Suprapubic skin (tissue), 4 donors: ENCODE data around the gene PLCG2. TPM values are rescaled to one million over a fixed set of nuclear protein-coding genes. Genes with fewer than 3 reads are reported as not detected.
"Not testable (repeated sequence)": the region's sequence is repeated elsewhere in the genome, so short reads cannot be mapped to it uniquely, and the experiment has no call there.

Experiments used
- DNase-seq, 2 donors: peaks; one replicate each; pipeline ENCODE4 v3.0.0-alpha.2; 2019; ENCODE audit warnings: low spot score in 2 of 2
- H3K27ac ChIP-seq: fragments of 200-600 bp; sonication (generic); one replicate; pipeline ENCODE4 v1.5.1; 2019
- H3K27me3 ChIP-seq: fragments of 200-600 bp; sonication (generic); one replicate; pipeline ENCODE4 v1.5.1; 2019
- H3K36me3 ChIP-seq: fragments of 200-600 bp; sonication (generic); one replicate; pipeline ENCODE4 v1.5.1; 2019
- H3K4me1 ChIP-seq: fragments of 200-600 bp; sonication (generic); one replicate; pipeline ENCODE4 v1.5.1; 2019
- H3K4me3 ChIP-seq: fragments of 200-600 bp; sonication (generic); one replicate; pipeline ENCODE4 v1.5.1; 2019; ENCODE audit warnings: mild to moderate bottlenecking
- H3K9me3 ChIP-seq: fragments of 200-600 bp; sonication (generic); one replicate; pipeline ENCODE4 v1.5.1; 2019
- EP300 ChIP-seq: sonication (generic); formaldehyde crosslinking; IDR thresholded peaks from one replicate; pipeline ENCODE4 v1.6.1; 2017; ENCODE audit warnings: antibody characterized with exemption
- POLR2A ChIP-seq, 2 donors: fragments of 450-650 bp; IDR thresholded peaks; one replicate each; pipeline ENCODE4 v1.6.1; 2017; ENCODE audit warnings: antibody characterized with exemption in 2 of 2, mild to moderate bottlenecking in 2 of 2, moderate library complexity in 2 of 2
- POLR2AphosphoS5 ChIP-seq, 3 donors: sonication (generic); formaldehyde crosslinking; IDR thresholded peaks; one replicate each; pipeline ENCODE4 v1.6.1; 2017; ENCODE audit warnings: antibody characterized with exemption in 3 of 3
- WGBS: methylation state at CpG from one replicate; pipeline ENCODE4 v1.1.5; 2018; 5-methylcytosine and 5-hydroxymethylcytosine counted together
- total RNA-seq, 4 donors: library from RNA; depleted of rRNA; stranded (reverse); fragments of >200 nt; gene quantifications; one replicate each; pipeline ENCODE4 v1.1.0, GENCODE V29; 2016
- TF ChIP-seq, protein P1 (sequence below), 2 donors: fragments of 200-600 bp in 1 of 2; fragments of 450-650 bp in 1 of 2; sonication (generic) in 1 of 2; IDR thresholded peaks; one replicate each; pipeline ENCODE4 v1.5.1; 2016 to 2019; ENCODE audit warnings: antibody characterized with exemption in 2 of 2, mild to moderate bottlenecking in 1 of 2, moderate library complexity in 1 of 2

PLCG2 gene
- total RNA-seq, 4 donors from 2014 or later: 6.5 to 24.1 (median 10.5) TPM

DNA sequence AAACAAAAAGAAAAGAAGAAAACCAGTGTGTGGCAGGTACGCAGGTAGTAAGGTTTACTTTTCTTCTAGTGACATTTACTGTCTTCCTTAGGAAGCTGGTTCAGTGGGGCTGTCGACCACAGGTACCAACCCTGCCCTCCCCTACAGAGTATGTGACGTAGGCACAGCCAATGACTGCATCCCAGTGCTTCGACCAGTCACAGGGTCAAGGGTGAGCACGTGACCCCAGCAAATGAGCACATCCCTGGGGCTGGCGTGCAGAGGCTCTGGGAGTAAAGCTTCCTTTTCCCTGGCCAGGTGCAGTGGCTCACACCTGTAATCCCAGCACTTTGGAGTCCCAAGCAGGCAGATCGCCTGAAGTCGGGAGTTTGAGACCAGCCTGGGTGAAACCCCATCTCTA lies 38.9 kb upstream of the PLCG2 start:
- no peaks in the 10 kb centered on the region for H3K27me3 ChIP-seq
- 75% methylated on average over 8 of the region's 8 CpGs for WGBS
- H3K9me3 ChIP-seq: no peaks in the 10 kb centered on the region
- peaks cover 11% of the 10 kb centered on the region for H3K4me1 ChIP-seq
- H3K36me3 ChIP-seq: no peaks in the 10 kb centered on the region
- no peak for DNase-seq
- no peak overlapping the region for H3K27ac ChIP-seq
- TF ChIP-seq POLR2AphosphoS5 (IDR thresholded peaks at IDR 0.05) (no peak), POLR2A (IDR thresholded peaks at IDR 0.05) (no peak), EP300 (no peak)
- TF ChIP-seq, protein P1, sequence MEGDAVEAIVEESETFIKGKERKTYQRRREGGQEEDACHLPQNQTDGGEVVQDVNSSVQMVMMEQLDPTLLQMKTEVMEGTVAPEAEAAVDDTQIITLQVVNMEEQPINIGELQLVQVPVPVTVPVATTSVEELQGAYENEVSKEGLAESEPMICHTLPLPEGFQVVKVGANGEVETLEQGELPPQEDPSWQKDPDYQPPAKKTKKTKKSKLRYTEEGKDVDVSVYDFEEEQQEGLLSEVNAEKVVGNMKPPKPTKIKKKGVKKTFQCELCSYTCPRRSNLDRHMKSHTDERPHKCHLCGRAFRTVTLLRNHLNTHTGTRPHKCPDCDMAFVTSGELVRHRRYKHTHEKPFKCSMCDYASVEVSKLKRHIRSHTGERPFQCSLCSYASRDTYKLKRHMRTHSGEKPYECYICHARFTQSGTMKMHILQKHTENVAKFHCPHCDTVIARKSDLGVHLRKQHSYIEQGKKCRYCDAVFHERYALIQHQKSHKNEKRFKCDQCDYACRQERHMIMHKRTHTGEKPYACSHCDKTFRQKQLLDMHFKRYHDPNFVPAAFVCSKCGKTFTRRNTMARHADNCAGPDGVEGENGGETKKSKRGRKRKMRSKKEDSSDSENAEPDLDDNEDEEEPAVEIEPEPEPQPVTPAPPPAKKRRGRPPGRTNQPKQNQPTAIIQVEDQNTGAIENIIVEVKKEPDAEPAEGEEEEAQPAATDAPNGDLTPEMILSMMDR (IDR thresholded peaks at IDR 0.05): no peak
- H3K4me3 ChIP-seq: no peak overlapping the region

- not testable (repeated sequence) for H3K27me3 ChIP-seq, H3K4me3 ChIP-seq, DNase-seq, H3K9me3 ChIP-seq, H3K27ac ChIP-seq, H3K36me3 ChIP-seq
- H3K4me1 ChIP-seq: peaks cover 15% of the 10 kb centered on the region
- WGBS: 75% methylated on average over 6 of the region's 6 CpGs
Measured at GRCh38 chr16:81741430-81741770, 37.7 kb upstream of the PLCG2 start.

DNA sequence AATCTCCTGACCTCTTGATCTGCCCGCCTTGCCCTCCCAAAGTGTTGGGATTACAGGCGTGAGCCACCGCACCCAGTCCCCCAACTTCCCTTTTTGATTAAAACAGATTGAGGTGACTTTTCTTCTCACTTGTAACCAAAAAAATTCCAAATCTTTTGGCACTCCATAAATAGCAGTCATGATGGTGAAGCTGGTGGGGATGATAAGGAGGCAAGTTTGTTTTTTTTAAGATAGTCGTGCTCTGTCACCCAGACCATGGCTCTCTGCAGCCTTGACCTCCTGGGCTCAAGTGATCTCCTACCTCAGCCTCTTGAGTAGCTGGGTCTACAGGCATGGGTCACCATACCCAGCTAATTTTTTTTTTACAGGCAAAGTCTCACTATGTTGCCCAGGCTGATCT lies 34.7 kb upstream of the PLCG2 start:
- 93% methylated on average over 4 of the region's 4 CpGs for WGBS
- no peaks in the 10 kb centered on the region for H3K36me3 ChIP-seq
- no peak for DNase-seq
- H3K27me3 ChIP-seq: no peaks in the 10 kb centered on the region
- TF ChIP-seq POLR2A (IDR thresholded peaks at IDR 0.05) (no peak), EP300 (no peak), POLR2AphosphoS5 (IDR thresholded peaks at IDR 0.05) (no peak)
- TF ChIP-seq, protein P1 (IDR thresholded peaks at IDR 0.05): no peak
- no peak overlapping the region for H3K4me3 ChIP-seq
- H3K4me1 ChIP-seq: peaks cover 6% of the 10 kb centered on the region
- no peaks in the 10 kb centered on the region for H3K9me3 ChIP-seq
- H3K27ac ChIP-seq: no peak overlapping the region

DNA sequence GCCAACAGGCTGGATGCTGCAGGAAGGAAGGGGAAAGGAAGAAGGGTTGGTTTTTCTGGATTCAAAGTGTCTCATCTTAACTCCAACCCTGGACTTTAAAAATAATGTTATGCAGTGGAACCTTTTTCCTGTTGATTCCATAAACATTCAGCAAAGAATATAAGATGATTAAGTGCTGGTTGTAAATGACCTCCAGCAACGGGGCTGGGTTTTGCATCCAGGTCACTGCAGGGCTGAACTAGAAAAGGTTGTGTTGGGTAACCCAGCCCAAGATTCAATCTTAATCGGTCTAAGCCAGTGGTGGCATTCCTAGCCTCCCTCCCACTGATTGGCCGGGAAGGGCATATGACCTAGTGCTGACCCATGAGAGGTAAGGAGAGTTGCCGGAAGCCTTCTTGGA lies 34.2 kb upstream of the PLCG2 start:
- Histone ChIP-seq H3K27ac (no peak overlapping the region), H3K4me3 (no peak overlapping the region), H3K9me3 (no peaks in the 10 kb centered on the region), H3K4me1 (peaks cover 6% of the 10 kb centered on the region), H3K27me3 (no peaks in the 10 kb centered on the region), H3K36me3 (no peaks in the 10 kb centered on the region)
- no peak for TF ChIP-seq POLR2A (IDR thresholded peaks at IDR 0.05)
- TF ChIP-seq POLR2AphosphoS5 (IDR thresholded peaks at IDR 0.05): no peak
- no peak for TF ChIP-seq EP300
- TF ChIP-seq, protein P1 (IDR thresholded peaks at IDR 0.05): no peak
- no peak for DNase-seq
- 87% methylated on average over 4 of the region's 4 CpGs for WGBS

DNA sequence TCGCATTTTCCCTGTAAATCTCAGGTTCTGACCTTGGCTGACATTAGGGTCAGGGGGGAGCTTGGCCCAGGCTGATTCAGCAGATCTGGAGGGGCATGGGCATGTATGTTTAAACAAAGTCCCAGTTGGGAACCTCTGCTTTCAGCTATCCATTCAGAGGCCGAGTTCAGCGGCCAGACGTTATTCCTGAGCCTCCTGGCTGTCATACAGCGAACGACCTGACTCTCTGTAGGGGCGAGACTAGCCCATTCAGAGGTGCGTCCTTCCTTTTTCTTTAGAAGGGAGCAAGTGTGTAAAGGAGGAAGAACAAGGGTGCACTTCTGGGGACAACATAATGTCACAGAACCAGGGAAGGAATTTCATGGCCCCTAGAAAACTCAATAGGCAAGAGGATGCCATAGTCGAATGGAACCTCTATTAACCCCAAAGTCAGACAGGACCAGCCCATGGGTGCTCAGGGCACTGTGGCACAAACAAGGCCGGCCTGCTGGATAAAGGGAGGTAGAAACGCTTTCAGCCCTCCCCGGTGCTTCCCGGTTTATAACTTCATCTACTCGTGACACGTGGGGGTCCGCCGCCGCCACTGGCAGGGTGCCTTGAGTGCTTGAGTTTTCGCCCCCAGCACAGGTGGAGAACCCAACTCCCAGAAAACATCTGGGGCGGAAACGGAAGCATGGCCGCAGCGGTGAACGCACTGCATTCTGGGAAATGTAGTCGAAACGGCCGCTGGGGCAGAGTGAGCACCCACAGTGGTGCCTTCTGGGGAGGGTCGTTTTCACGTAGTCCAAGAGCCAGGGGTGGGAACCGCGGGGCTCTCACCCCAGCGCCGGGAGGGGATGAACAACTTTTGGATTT lies 33.2 kb upstream of the PLCG2 start:
- no peak overlapping the region for H3K27ac ChIP-seq
- whole genome bisulfite sequencing: 28% methylated on average over 28 of the region's 33 CpGs
- H3K36me3 ChIP-seq: no peaks in the 10 kb centered on the region
- H3K4me3 ChIP-seq: peak overlapping the region; percentile 41
- DNase-seq: no peak
- peaks cover 6% of the 10 kb centered on the region for H3K4me1 ChIP-seq
- H3K9me3 ChIP-seq: no peaks in the 10 kb centered on the region
- H3K27me3 ChIP-seq: no peaks in the 10 kb centered on the region
- TF ChIP-seq POLR2AphosphoS5 (IDR thresholded peaks at IDR 0.05): no peak
- TF ChIP-seq EP300: no peak
- TF ChIP-seq, protein P1 (IDR thresholded peaks at IDR 0.05): no peak
- no peak for TF ChIP-seq POLR2A (IDR thresholded peaks at IDR 0.05)
